B cell (primary cell): ENCODE measurements around the gene ARPP19. TPM values are rescaled to one million over a fixed set of nuclear protein-coding genes. Genes with fewer than 3 reads are reported as not detected.

Source experiments
- ATAC-seq: fragments of 200-7000 bp; cut with Tn5 transposase; one replicate; pipeline ENCODE4 v1.10.0; 2021; ENCODE audit warnings: low read depth, mild to moderate bottlenecking, moderate number of reproducible peaks, moderate library complexity
- CTCF ChIA-PET: fragments of 350-600 bp; sonication (Branson Sonifier 250); formaldehyde crosslinking; loops from one replicate; lab custom pipeline; 2021; ENCODE audit warnings: antibody characterized with exemption, inconsistent platforms; lab: Charles Lee
- POLR2A ChIA-PET: fragments of 350-600 bp; sonication (Branson Sonifier 250); formaldehyde crosslinking; loops from one replicate; lab custom pipeline; 2021; ENCODE audit warnings: antibody characterized with exemption; lab: Charles Lee
- DNase-seq: peaks from one replicate; pipeline ENCODE4 v3.0.0; 2013
- H2AFZ ChIP-seq: 2 replicates; pipeline ENCODE4 v1.6.1; 2012; ENCODE audit warnings: mild to moderate bottlenecking, low read depth, low read length; ENCODE audit not compliant: insufficient read depth, poor library complexity, severe bottlenecking
- H3K27ac ChIP-seq, 2 donors: 1 replicate in 1 of 2; 2 replicates in 1 of 2; pipeline ENCODE4 v1.5.1; 2012 to 2013; ENCODE audit warnings: low read length in 2 of 2, mild to moderate bottlenecking in 2 of 2, moderate library complexity in 1 of 2
- H3K27me3 ChIP-seq, 4 experiments: fragments of 200-600 bp in 1 of 4; sonication (generic) in 1 of 4; replicated peaks in 1 of 4; 1 replicate in 2 of 4; 2 replicates in 2 of 4; pipeline versions ENCODE4 v1.6.1 to v1.7.0; 2013 to 2016; ENCODE audit warnings: low read length in 3 of 4, mild to moderate bottlenecking in 2 of 4, mixed read lengths in 1 of 4, moderate library complexity in 1 of 4; ENCODE audit not compliant: insufficient read depth in 4 of 4, control insufficient read depth in 3 of 4; ENCODE audit errors: control extremely low read depth in 1 of 4
- H3K36me3 ChIP-seq, 2 experiments: replicated peaks in 1 of 2; 1 replicate in 1 of 2; 2 replicates in 1 of 2; pipeline versions ENCODE4 v1.6.1 to v1.7.1; 2013; ENCODE audit warnings: low read length in 1 of 2; ENCODE audit not compliant: insufficient read depth in 2 of 2, control insufficient read depth in 1 of 2; ENCODE audit errors: control extremely low read depth in 1 of 2, extremely low read depth in 1 of 2
- H3K4me1 ChIP-seq, 2 donors: fragments of 200-600 bp in 1 of 2; sonication (generic) in 1 of 2; 1 replicate in 1 of 2; 2 replicates in 1 of 2; pipeline versions ENCODE4 v1.5.1 to v1.6.1; 2013 to 2017; ENCODE audit warnings: low read length in 2 of 2; ENCODE audit not compliant: control insufficient read depth in 2 of 2, insufficient read depth in 2 of 2
- H3K4me2 ChIP-seq: replicated peaks from 2 replicates; pipeline ENCODE3; 2012; ENCODE audit warnings: mild to moderate bottlenecking, low read depth, low read length; ENCODE audit not compliant: poor library complexity, severe bottlenecking
- H3K4me3 ChIP-seq, 5 experiments: fragments of 200-600 bp in 1 of 5; sonication (generic) in 1 of 5; 1 replicate in 3 of 5; 2 replicates in 2 of 5; pipeline versions ENCODE4 v1.5.1 to v1.7.0; 2011 to 2016; ENCODE audit warnings: low read length in 4 of 5, mild to moderate bottlenecking in 4 of 5, low read depth in 2 of 5, control low read depth in 1 of 5, moderate library complexity in 1 of 5; ENCODE audit not compliant: insufficient read depth in 1 of 5; ENCODE audit errors: control extremely low read depth in 1 of 5, extremely low read depth in 1 of 5
- H3K79me2 ChIP-seq: fragments of 200-600 bp; sonication (generic); one replicate; pipeline ENCODE4 v1.6.0; 2016; ENCODE audit warnings: low read length; ENCODE audit not compliant: control insufficient read depth, insufficient read depth
- H3K9ac ChIP-seq: fragments of 200-600 bp; sonication (generic); 2 replicates; pipeline ENCODE4 v1.6.1; 2017; ENCODE audit warnings: mild to moderate bottlenecking, low read length, moderate library complexity
- H3K9me3 ChIP-seq, 3 donors: one replicate each; pipeline versions ENCODE4 v1.6.1 to v1.7.1; 2013; ENCODE audit warnings: low read length in 2 of 3; ENCODE audit not compliant: control insufficient read depth in 2 of 3, insufficient read depth in 1 of 3; ENCODE audit errors: control extremely low read depth in 1 of 3
- H4K20me1 ChIP-seq: 2 replicates; pipeline ENCODE4 v1.6.0; 2012; ENCODE audit warnings: mild to moderate bottlenecking, low read length; ENCODE audit not compliant: insufficient read depth, control insufficient read depth, poor library complexity, severe bottlenecking
- H3K27ac Mint-ChIP-seq: one replicate; pipeline ENCODE4 v1.8.0; 2021; ENCODE audit warnings: mixed read lengths
- H3K27me3 Mint-ChIP-seq: one replicate; pipeline ENCODE4 v1.8.0; 2021; ENCODE audit warnings: mixed read lengths
- H3K4me1 Mint-ChIP-seq: one replicate; pipeline ENCODE4 v1.8.0; 2021; ENCODE audit warnings: mixed read lengths
- H3K4me3 Mint-ChIP-seq: one replicate; pipeline ENCODE4 v1.8.0; 2021; ENCODE audit warnings: mixed read lengths
- H3K9me3 Mint-ChIP-seq: one replicate; pipeline ENCODE4 v1.8.0; 2022; ENCODE audit warnings: mixed read lengths; ENCODE audit not compliant: insufficient read depth
- EZH2 ChIP-seq: IDR thresholded peaks from 2 replicates; pipeline ENCODE4 v1.6.1; 2012; ENCODE audit warnings: borderline replicate concordance, low read depth, mild to moderate bottlenecking, moderate library complexity, low read length; ENCODE audit not compliant: insufficient read depth, poor library complexity, severe bottlenecking
- WGBS: methylation state at CpG from one replicate; pipeline ENCODE4 v1.1.5; 2013; ENCODE audit warnings: missing lambda C conversion rate; ENCODE audit not compliant: insufficient coverage; 5-methylcytosine and 5-hydroxymethylcytosine counted together
- intact Hi-C: fragments of 100-400 bp; cut with micrococcal nuclease; formaldehyde crosslinking; loops from one replicate; pipeline ENCODE4 v1.10.0; 2022
- polyA plus RNA-seq: library from polyadenylated mRNA; depleted of rRNA; stranded (reverse); fragments of >200 nt; gene quantifications from 2 replicates; pipeline ENCODE4 v1.2.3, GENCODE V29; 2012
- total RNA-seq, 2 donors: library from RNA; stranded (reverse); fragments of 120-200 nt in 1 of 2; gene quantifications; 1 replicate in 1 of 2; 2 replicates in 1 of 2; pipeline versions ENCODE4 v1.2.3 to v1.2.4, GENCODE V29; 2013 to 2022
- TF ChIP-seq, protein P1 (sequence below): fragments of 200-600 bp; IDR thresholded peaks from one replicate; pipeline ENCODE4 v1.8.0; 2022; ENCODE audit warnings: antibody characterized with exemption, mild to moderate bottlenecking

Gene ARPP19
- total and polyA plus RNA-seq, 2 donors (not counting 1 experiment from before 2014, with no cell fraction given) = 22.0 to 147 TPM

GRCh38 chr15:52527196-52527910 lies 41.5 kb downstream of the ARPP19 start:
- Histone ChIP-seq H3K36me3 (no peaks in the 10 kb centered on the region), H3K4me1 (peaks cover 11 to 18% of the 10 kb centered on the region in 2 donors), H3K9me3 (no peaks in the 10 kb centered on the region), H3K4me3 (peak overlapping the region; percentile 56 to 74 (median 60)), H3K9ac (peak overlapping the region; percentile 71), H4K20me1 (peaks cover 18% of the 10 kb centered on the region), H2AFZ (no peak overlapping the region), H3K27ac (no peak overlapping the region), H3K79me2 (peaks cover 73% of the 10 kb centered on the region), H3K27me3 (no peaks in the 10 kb centered on the region), H3K4me2 (peak overlapping the region; percentile 95)
- intact Hi-C loops = loop anchor here (5.0 kb wide), 2 partner anchors 45 to 155 kb away; no protein-coding TSS in a partner anchor
- no peak for TF ChIP-seq EZH2
- TF ChIP-seq, protein P1, sequence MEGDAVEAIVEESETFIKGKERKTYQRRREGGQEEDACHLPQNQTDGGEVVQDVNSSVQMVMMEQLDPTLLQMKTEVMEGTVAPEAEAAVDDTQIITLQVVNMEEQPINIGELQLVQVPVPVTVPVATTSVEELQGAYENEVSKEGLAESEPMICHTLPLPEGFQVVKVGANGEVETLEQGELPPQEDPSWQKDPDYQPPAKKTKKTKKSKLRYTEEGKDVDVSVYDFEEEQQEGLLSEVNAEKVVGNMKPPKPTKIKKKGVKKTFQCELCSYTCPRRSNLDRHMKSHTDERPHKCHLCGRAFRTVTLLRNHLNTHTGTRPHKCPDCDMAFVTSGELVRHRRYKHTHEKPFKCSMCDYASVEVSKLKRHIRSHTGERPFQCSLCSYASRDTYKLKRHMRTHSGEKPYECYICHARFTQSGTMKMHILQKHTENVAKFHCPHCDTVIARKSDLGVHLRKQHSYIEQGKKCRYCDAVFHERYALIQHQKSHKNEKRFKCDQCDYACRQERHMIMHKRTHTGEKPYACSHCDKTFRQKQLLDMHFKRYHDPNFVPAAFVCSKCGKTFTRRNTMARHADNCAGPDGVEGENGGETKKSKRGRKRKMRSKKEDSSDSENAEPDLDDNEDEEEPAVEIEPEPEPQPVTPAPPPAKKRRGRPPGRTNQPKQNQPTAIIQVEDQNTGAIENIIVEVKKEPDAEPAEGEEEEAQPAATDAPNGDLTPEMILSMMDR = no peak
- DNase-seq = no peak
- CTCF ChIA-PET = interaction anchor here (0.5 to 2.9 kb wide), 9 partner anchors 19 to 637 kb away, joined by 3 to 9 read pairs (median 4); no protein-coding TSS in a partner anchor
- WGBS = 93% methylated on average over 2 of the region's 7 CpGs
- H3K27me3 Mint-ChIP-seq = no peaks in the 10 kb centered on the region
- peaks cover 34% of the 10 kb centered on the region for H3K4me1 Mint-ChIP-seq
- H3K4me3 Mint-ChIP-seq = peak overlapping the region; percentile 98
- H3K9me3 Mint-ChIP-seq = no peaks in the 10 kb centered on the region
- no peak for ATAC-seq
- POLR2A ChIA-PET = interaction anchor here (1.0 kb wide), 1 partner anchor 61 kb away, joined by 3 read pairs; no protein-coding TSS in a partner anchor
- peak overlapping the region; percentile 97 for H3K27ac Mint-ChIP-seq
